ENCODE data around the gene OTOF.

OTOF gene

DNA sequence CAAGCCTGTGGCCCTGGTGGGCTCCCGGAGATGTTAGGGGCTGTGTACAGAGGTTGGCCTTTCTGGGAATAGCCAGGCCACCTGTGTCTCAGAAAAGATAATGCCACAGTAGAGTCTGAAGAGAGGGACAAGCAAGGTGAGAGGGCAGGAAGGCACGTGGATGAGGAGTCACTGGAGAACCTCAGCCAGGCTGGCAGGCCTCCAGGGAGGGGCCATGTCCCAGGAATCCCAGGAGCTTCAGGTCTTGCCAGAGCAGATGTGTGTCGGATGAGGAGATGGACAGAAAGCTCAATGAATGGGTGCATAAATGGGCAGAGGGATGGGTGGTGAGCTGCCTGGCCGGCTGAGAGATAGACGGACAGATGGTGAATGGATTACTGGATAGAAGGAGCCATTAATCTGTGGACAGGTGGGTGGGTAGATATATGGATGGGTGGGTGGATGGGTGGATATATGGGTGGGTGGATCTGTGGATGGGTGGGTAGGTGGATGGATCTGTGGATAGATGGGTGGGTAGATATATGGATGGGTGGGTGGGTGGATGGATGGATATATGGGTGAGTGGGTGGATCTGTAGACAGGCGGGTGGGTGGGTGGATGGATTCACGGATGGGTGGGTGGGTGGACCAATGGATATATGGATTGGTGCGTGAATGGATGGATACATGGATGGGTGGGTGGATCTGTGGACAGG lies 7.9 kb upstream of the OTOF start:
- TF ChIP-seq, protein P1, sequence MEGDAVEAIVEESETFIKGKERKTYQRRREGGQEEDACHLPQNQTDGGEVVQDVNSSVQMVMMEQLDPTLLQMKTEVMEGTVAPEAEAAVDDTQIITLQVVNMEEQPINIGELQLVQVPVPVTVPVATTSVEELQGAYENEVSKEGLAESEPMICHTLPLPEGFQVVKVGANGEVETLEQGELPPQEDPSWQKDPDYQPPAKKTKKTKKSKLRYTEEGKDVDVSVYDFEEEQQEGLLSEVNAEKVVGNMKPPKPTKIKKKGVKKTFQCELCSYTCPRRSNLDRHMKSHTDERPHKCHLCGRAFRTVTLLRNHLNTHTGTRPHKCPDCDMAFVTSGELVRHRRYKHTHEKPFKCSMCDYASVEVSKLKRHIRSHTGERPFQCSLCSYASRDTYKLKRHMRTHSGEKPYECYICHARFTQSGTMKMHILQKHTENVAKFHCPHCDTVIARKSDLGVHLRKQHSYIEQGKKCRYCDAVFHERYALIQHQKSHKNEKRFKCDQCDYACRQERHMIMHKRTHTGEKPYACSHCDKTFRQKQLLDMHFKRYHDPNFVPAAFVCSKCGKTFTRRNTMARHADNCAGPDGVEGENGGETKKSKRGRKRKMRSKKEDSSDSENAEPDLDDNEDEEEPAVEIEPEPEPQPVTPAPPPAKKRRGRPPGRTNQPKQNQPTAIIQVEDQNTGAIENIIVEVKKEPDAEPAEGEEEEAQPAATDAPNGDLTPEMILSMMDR (conservative IDR thresholded peaks at IDR 0.05; ENCODE audit: low read depth, low read length): no peak

GRCh38 chr2:26485099-26485498 lies 7.2 kb upstream of the OTOF start:
- DNase-seq (ENCODE audit: low read depth): no peak
- TF ChIP-seq, protein P1 (conservative IDR thresholded peaks at IDR 0.05; ENCODE audit: low read depth, low read length): no peak
- H3K4me3 ChIP-seq (ENCODE audit: low read length): no peak overlapping the region

More for the DNA sequence above, 7.9 kb upstream of the OTOF start:
- no peak overlapping the region for H3K4me3 ChIP-seq (ENCODE audit: low read length)
- DNase-seq (ENCODE audit: low read depth): no peak

- no peak for DNase-seq (ENCODE audit: low read depth)
- TF ChIP-seq, protein P1 (conservative IDR thresholded peaks at IDR 0.05; ENCODE audit: low read depth, low read length): no peak
- no peak overlapping the region for H3K4me3 ChIP-seq (ENCODE audit: low read length)
Measured at GRCh38 chr2:26484579-26484978, 6.7 kb upstream of the OTOF start.

DNA sequence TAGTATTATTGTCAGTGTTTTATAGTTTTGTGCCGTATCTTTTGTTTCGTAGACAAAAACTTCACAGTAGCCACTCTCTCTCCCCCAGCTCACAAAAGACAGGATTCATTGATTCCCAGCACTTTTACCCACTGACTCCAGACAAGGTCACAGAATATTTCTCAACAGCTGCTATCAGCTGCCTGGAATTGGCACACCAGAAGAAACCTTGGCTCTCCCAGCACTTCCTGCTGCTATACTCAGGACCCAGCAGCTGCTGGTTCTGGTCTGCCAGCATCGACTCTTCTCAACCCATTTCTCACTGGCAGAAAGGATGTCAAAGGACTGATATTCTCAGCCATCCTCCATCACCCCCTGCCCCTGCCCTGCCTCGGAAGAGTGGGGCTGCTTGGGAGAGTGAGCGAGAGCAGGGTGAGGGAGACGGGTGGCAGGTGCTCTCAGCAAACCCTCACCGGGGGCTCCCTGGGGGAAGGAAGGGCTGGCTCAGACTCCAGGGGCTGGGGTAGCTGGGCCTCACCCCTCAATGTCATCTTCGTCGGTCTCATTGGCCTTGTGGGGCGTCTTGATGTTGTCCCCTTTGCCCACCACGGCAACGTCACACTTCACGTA lies 6.1 kb upstream of the OTOF start:
- TF ChIP-seq, protein P1 (conservative IDR thresholded peaks at IDR 0.05; ENCODE audit: low read depth, low read length): no peak
- H3K4me3 ChIP-seq (ENCODE audit: low read length): no peak overlapping the region
- no peak for DNase-seq (ENCODE audit: low read depth)

DNA sequence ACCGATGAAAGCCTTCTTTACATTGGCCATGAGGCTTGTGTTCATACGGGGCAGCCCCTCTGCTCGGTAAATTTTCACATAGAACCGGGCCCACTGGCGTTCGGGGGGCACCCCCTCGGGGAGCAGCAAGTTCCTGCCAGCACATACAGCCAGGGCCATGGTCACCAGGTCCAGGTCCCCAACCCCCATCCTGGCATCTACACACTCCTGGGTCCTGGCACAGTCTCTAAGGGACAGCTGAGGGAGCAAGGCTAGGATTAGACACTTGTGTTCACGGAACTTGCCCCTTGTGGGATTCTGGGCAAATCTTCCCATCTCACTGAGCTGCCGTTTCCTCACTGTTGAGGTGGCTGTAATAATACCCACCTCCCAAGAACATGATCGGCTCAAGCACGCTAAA lies 5.6 kb upstream of the OTOF start:
- TF ChIP-seq, protein P1 (conservative IDR thresholded peaks at IDR 0.05; ENCODE audit: low read depth, low read length): no peak
- no peak for DNase-seq (ENCODE audit: low read depth)
- no peak overlapping the region for H3K4me3 ChIP-seq (ENCODE audit: low read length)

DNA sequence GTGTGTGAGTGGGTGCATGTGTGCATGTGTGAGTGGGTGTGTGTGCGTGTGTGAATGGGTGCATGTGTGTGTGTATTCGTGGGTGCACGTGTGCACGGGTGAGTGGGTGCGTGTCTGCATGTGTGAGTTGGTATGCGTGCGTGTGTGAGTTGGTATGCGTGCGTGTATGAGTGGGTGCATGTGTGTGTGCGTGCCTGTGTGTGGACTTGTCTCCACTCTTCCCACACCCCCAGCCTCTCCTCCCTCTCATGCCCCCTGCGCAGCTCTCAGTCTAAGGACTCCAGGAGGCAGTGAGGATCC lies 5.1 kb upstream of the OTOF start:
- no peak overlapping the region for H3K4me3 ChIP-seq (ENCODE audit: low read length)
- DNase-seq (ENCODE audit: low read depth): no peak
- TF ChIP-seq, protein P1 (conservative IDR thresholded peaks at IDR 0.05; ENCODE audit: low read depth, low read length): no peak

Measured in retinal pigment epithelial cell (primary cell).